ENCODE data around the gene CDC25B.
A peak's percentile ranks its signal among the peaks of the same experiment; 100 is the strongest.

DNA sequence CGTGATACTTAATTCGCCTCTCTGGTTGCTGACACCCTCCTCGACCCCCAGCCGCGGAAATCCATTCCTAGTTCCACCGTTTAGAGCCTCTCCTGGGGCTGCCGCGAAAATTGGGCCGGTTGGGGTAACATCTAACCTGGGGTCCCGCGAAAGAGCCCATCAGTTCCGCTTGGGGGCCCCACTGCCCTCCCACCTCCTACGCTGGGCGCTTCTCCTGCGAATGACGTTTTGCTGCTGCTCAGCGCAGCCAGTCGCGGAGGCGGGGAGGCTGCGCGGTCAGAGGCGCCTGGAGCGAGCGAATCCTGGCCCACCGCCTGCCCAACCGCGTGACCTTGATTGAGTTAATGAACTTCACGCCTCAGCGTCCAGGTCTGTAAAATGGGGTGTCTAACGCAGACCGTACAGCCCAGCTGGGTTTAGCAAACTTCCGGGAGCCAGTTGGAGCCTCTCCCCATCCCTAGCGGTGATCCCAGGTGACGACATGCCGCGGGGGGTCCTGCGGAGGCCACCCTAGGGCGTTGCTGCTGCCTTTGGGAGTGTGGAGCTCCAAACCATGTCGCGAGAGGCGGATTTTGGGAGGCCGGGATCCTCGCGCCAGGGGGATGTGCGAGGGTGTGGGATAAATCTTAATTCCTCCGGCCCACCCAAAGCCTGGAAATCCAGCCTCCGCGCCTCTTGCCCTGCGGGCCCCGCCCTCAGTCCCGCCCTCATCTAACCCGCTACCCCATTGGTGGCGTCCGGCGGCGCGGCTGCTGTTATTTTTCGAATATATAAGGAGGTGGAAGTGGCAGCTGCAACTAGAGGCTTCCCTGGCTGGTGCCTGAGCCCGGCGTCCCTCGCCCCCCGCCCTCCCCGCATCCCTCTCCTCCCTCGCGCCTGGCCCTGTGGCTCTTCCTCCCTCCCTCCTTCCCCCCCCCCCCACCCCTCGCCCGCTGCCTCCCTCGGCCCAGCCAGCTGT lies at the start of gene CDC25B:
- TF ChIP-seq POLR2A (IDR thresholded peaks at IDR 0.05) (no peak), EP300 (IDR thresholded peaks at IDR 0.05) (no peak), POLR2AphosphoS5 (IDR thresholded peaks at IDR 0.05) (peak; percentile 66 to 78 (median 69))
- TF ChIP-seq, protein P1, sequence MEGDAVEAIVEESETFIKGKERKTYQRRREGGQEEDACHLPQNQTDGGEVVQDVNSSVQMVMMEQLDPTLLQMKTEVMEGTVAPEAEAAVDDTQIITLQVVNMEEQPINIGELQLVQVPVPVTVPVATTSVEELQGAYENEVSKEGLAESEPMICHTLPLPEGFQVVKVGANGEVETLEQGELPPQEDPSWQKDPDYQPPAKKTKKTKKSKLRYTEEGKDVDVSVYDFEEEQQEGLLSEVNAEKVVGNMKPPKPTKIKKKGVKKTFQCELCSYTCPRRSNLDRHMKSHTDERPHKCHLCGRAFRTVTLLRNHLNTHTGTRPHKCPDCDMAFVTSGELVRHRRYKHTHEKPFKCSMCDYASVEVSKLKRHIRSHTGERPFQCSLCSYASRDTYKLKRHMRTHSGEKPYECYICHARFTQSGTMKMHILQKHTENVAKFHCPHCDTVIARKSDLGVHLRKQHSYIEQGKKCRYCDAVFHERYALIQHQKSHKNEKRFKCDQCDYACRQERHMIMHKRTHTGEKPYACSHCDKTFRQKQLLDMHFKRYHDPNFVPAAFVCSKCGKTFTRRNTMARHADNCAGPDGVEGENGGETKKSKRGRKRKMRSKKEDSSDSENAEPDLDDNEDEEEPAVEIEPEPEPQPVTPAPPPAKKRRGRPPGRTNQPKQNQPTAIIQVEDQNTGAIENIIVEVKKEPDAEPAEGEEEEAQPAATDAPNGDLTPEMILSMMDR (IDR thresholded peaks at IDR 0.05) = peak in 5 of 7 experiments; percentile 41 to 83 (median 58)

Data from stomach (tissue), 4 donors.